Activated T-helper 17 cell treated with anti-CD3 and anti-CD28 coated beads, Interleukin-2, amount 50 U/mL, for 72 hours (primary cell): ENCODE measurements around the gene EEF1AKMT4. TPM values are rescaled to one million over a fixed set of nuclear protein-coding genes. Genes with fewer than 3 reads are reported as not detected.
"Not testable (repeated sequence)": the region's sequence is repeated elsewhere in the genome, so short reads cannot be mapped to it uniquely, and the experiment has no call there.

Experiments used
- ATAC-seq: fragments of 150-1000 bp; cut with Tn5 transposase; replicated peaks from 2 replicates; pipeline ENCODE4 v1.10.0; 2021; ENCODE audit warnings: mild to moderate bottlenecking, moderate library complexity
- H3K27ac Mint-ChIP-seq: one replicate; pipeline ENCODE4 v1.8.0; 2022; ENCODE audit warnings: mixed read lengths
- H3K27me3 Mint-ChIP-seq: one replicate; pipeline ENCODE4 v1.8.0; 2022; ENCODE audit warnings: mixed read lengths
- H3K36me3 Mint-ChIP-seq: one replicate; pipeline ENCODE4 v1.8.0; 2022; ENCODE audit warnings: low read depth, mild to moderate bottlenecking, mixed read lengths
- H3K4me1 Mint-ChIP-seq: one replicate; pipeline ENCODE4 v1.8.0; 2022; ENCODE audit warnings: mixed read lengths
- H3K4me3 Mint-ChIP-seq: one replicate; pipeline ENCODE4 v1.8.0; 2022; ENCODE audit warnings: mild to moderate bottlenecking, mixed read lengths
- H3K9me3 Mint-ChIP-seq: one replicate; pipeline ENCODE4 v1.8.0; 2022; ENCODE audit warnings: mixed read lengths
- total RNA-seq, 2 donors: library from RNA; stranded (reverse); gene quantifications; one replicate each; pipeline ENCODE4 v1.2.3, GENCODE V29; 2022

EEF1AKMT4 gene
- total RNA-seq, 2 donors from 2014 or later, result 8.0 to 13.6 TPM

DNA sequence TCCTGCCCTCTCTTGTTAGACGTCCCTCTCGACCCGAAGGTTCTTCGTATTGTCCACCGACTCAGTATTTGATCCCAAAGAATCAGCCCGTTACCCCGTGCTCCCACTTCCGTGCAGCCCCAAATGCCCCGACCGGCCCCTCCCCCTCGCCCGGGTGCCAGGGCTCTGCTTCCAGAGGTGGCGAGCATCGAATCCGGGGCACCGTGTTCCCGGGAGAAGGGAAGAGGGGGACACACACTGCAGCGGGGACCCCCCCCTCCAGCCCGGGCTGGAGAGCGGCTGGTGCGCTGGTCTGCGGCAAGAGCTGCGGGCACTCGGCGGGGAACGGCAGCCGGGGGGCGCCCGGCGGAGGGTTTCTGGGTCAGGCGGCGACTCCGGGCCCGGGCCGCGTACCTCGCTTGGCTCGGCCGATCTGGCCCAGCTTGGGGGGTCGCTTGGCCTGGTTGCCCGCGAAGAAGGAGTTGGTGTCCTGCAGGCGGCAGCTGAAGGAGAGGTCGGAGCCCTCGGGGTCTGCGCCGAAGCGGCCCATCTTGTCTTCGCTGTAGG is 11.3 kb downstream of the EEF1AKMT4 start:
- Mint-ChIP-seq H3K9me3 (no peaks in the 10 kb centered on the region), H3K27me3 (peaks cover 13% of the 10 kb centered on the region), H3K4me1 (peaks cover 15% of the 10 kb centered on the region), H3K36me3 (peaks cover 21% of the 10 kb centered on the region), H3K27ac (peak overlapping the region; percentile 42), H3K4me3 (peak overlapping the region; percentile 98)
- ATAC-seq, result no peak

DNA sequence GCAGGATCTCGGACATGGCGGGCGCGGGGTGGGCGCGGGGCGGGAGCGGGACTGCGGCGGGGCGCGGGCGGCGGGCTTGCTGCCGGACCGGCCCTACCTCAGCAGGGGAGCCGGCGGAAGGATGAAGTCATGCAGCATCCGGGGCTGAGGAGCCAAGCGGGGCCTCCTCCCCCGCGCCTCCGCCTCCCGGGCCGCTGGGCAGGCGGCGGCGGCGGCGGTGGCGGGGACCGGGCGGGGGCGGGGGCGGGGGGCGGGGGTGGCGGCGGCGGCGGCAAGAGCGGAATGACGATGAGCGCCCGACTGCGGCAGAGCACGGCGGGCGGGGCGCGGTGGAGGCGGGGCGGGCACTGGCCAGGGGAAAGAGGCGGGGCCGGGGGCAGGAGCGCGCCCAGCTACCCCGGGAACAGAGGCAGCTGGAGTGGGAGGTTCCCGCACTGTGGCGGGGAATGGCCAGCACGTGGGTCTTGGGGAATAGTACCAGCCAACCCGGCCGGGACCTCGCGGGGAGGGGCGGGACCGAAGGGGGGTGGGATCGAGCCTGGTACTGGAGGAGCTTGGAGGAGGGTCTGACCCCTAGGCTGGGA is 11.9 kb downstream of the EEF1AKMT4 start, which contains the start of gene CAMK2N2:
CAMK2N2 (minus strand) TSS at position 284 of the 584 bp plus-strand sequence; CDS start at position 16, 268 bp downstream.
- peak within 1 kb of the TSS; percentile 85 for H3K27ac Mint-ChIP-seq
- H3K27me3 Mint-ChIP-seq, result peaks cover 13% of the 10 kb centered on the region
- H3K4me3 Mint-ChIP-seq, result peak within 1 kb of the TSS; percentile 98
- peaks cover 18% of the 10 kb centered on the region for H3K36me3 Mint-ChIP-seq
- peaks cover 14% of the 10 kb centered on the region for H3K4me1 Mint-ChIP-seq
- H3K9me3 Mint-ChIP-seq, result no peaks in the 10 kb centered on the region
- ATAC-seq, result peak; percentile 74

DNA sequence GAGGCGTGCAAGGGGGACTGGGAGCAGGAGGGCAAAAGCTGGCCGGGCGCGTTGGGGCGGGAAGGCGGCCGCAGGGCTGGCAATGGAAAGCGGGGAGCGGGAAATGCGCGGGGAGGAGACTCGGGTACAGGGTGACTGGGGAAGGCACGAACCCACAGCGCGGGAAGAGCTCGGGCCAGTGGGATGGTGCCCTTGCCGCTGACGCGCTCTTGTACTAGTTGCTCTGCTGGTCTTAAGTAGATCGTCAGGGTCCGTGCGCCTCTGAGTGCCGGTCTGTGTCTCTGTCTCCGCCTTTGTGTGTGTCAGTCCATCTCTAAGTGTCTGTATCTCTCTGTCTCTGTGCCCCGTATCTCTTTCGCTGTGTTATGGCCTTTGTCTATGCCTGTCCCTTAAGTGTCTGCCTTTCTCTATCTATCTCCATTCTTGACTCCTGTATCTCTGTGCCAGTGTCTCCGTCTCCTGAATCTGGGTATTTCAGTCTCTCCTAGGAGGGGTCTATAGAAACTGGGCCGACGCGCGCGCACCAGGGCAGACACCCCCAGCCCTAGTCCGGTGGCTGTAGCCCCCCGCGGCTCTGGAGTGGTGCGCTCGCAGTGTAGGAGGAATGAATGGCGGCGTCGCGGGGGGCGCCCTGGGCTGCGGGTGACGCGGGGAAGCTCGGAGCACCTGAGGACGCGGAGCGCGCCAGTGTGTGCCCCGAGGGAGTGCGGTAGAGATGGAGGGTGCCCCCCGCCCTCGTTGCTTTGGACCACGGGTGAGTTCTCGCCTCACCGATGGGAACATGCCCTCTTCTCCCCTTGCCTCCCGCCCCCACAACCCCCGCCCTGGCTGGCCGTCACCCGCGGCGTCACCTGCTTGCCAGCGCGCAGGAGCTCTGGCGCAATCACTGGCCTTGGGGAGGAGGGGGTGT is 12.6 kb downstream of the EEF1AKMT4 start:
- Mint-ChIP-seq H3K27ac (peak overlapping the region; percentile 85), H3K9me3 (no peaks in the 10 kb centered on the region), H3K27me3 (peaks cover 15% of the 10 kb centered on the region)

DNA sequence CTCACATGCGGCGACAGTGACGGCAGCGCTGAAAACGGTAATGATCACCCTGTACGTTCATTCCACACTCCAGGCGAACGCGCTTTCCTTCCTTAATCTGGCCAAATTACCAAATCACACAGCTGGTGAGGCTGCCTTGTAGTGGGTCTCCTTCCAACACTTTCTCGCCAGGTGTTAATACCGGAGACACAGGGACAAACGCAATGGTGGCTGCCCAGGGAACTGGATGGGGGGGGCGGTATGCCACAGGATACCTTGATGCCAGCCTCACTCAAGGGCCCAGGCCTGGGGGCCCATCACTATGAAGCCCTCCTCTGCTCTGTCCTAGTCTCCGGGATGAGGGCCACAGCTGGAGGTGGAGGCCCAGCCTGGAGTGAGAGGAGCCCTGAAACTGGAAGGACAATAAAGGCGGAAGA is 13.3 kb downstream of the EEF1AKMT4 start:
- peaks cover 21% of the 10 kb centered on the region for H3K27me3 Mint-ChIP-seq
- H3K4me1 Mint-ChIP-seq, result peaks cover 14% of the 10 kb centered on the region
- peak overlapping the region; percentile 85 for H3K27ac Mint-ChIP-seq
- peak overlapping the region; percentile 98 for H3K4me3 Mint-ChIP-seq
- ATAC-seq, result no peak
- no peaks in the 10 kb centered on the region for H3K9me3 Mint-ChIP-seq
- peaks cover 18% of the 10 kb centered on the region for H3K36me3 Mint-ChIP-seq

More for the DNA sequence above, 12.6 kb downstream of the EEF1AKMT4 start:
- peak overlapping the region; percentile 98 for H3K4me3 Mint-ChIP-seq
- H3K36me3 Mint-ChIP-seq, result peaks cover 18% of the 10 kb centered on the region
- peak; percentile 57 for ATAC-seq
- peaks cover 14% of the 10 kb centered on the region for H3K4me1 Mint-ChIP-seq

DNA sequence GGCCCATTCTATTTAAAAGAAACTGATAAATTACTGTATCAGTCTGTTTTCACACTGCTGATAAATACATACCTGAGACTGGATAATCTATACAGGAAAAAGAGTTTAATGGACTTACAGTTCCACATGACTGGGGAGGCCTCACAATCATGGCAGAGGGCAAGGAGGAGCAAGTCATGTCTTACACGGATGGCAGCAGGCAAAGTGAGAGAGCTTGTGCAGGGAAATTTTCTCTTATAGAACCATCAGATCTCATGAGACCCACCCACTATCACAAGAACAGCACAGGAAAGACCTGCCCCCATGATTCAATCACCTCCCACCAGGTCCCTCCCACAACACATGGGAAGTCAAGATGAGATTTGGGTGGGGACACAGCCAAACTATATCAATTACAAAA is 17.8 kb downstream of the EEF1AKMT4 start:
- H3K9me3 Mint-ChIP-seq, H3K4me3 Mint-ChIP-seq, H3K27ac Mint-ChIP-seq, H3K36me3 Mint-ChIP-seq, ATAC-seq, H3K4me1 Mint-ChIP-seq: not testable (repeated sequence)
- peaks cover 16% of the 10 kb centered on the region for H3K27me3 Mint-ChIP-seq

DNA sequence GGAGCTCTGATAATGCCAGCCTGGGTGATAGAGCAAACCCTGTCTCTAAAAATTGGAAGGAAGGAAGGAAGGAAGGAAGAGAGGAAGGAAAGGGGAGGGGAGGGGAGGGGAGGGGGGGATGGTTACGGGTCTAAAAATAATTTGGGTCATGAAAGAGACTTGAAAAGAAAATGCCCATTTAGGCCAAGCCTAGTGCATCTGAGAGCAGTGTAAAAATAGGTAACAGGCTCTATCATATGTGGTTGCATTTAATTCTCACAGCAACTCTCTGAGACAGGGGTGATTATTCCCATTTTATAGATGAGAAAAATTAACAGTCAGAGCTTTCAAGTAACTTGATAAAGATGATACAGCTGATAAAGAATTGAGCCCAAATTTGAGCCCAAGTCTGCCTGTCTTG is 22.8 kb downstream of the EEF1AKMT4 start:
- no peak for ATAC-seq
- Mint-ChIP-seq H3K9me3 (no peaks in the 10 kb centered on the region), H3K4me1 (peaks cover 6% of the 10 kb centered on the region), H3K36me3 (no peaks in the 10 kb centered on the region), H3K27ac (no peak overlapping the region), H3K27me3 (peaks cover 32% of the 10 kb centered on the region), H3K4me3 (no peak overlapping the region)

DNA sequence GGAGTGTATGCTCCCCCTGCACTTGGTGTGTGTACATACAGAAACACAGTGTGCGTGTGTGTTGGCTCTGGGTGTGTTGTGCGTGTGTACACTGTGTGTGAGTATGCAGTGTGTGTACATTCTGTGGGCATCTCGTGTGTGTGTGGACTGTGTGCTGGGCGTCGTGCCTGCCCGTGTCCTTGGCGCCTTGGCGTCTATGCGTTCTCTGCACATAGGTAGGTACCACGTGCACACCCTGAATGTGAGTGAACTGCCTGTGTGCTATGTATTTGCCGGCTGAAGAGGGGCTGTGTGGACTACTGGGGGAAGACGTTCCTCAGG is 25.9 kb downstream of the EEF1AKMT4 start:
- H3K9me3 Mint-ChIP-seq, result no peaks in the 10 kb centered on the region
- H3K4me1 Mint-ChIP-seq, result peaks cover 6% of the 10 kb centered on the region
- no peak for ATAC-seq
- H3K36me3 Mint-ChIP-seq, result no peaks in the 10 kb centered on the region
- no peak overlapping the region for H3K4me3 Mint-ChIP-seq
- peaks cover 34% of the 10 kb centered on the region for H3K27me3 Mint-ChIP-seq
- no peak overlapping the region for H3K27ac Mint-ChIP-seq

DNA sequence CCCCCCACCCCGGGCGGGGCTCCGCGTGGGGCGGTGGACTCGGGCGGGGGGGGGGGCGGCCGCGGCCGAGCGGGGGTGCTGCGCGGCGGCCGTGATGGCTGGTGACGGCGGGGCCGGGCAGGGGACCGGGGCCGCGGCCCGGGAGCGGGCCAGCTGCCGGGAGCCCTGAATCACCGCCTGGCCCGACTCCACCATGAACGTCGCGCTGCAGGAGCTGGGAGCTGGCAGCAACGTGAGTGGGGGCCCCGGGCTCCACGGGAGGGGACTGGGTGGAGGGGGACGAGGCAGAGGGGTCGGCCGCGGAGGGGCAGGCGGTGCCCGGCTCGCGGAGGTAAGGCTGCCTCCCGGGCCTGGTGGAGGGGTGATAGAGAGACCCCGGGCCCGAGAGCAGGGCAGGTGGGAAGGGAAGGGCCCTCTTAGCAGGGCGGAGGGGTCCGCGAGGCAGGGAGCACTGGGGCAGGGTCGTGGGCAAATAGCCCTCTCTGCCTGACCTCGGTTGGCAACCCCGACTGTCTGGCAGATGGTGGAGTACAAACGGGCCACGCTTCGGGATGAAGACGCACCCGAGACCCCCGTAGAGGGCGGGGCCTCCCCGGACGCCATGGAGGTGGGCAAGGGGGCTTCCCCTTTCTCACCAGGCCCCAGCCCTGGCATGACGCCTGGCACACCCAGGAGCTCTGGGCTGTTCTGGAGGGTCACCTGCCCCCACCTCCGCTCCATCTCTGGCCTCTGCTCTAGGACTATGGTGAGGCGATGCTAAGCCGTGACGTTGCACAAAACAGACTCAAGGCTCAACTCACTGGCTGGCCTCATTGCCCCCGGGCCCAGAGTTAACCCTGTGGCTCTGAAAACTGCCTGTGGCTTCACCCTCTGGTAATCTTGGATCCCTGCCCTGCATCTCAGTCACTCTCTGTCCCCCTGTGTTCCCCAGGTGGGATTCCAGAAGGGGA is 26.8 kb downstream of the EEF1AKMT4 start, which contains the start of gene ECE2:
ECE2 (plus strand) TSS at position 62 of the 950 bp plus-strand sequence; CDS start at position 194, 132 bp downstream.
- Mint-ChIP-seq H3K4me1 (peaks cover 7% of the 10 kb centered on the region), H3K27me3 (peaks cover 34% of the 10 kb centered on the region), H3K27ac (no peak within 1 kb of the TSS), H3K4me3 (no peak within 1 kb of the TSS), H3K36me3 (no peaks in the 10 kb centered on the region), H3K9me3 (no peaks in the 10 kb centered on the region)
- no peak for ATAC-seq

DNA sequence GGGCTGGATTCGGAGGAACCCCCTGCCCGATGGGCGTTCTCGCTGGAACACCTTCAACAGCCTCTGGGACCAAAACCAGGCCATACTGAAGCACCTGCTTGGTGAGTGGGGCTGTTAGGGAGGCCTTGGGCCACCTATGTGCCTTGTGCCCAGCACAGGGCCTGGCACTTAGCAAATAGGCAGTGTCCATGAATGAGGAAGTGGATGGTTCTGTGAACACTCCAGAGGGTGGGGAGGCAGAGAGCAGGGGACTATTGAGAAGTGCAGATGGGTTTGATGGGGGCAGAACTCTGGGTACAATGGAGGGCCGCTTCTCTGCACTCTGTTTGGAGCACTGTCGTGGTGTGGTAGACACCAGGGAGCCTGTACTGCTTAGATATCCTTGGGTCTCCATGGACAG is 27.9 kb downstream of the EEF1AKMT4 start:
- H3K36me3 Mint-ChIP-seq, result no peaks in the 10 kb centered on the region
- ATAC-seq, result no peak
- H3K9me3 Mint-ChIP-seq, result no peaks in the 10 kb centered on the region
- H3K27me3 Mint-ChIP-seq, result peaks cover 34% of the 10 kb centered on the region
- H3K4me1 Mint-ChIP-seq, result peaks cover 9% of the 10 kb centered on the region
- no peak overlapping the region for H3K4me3 Mint-ChIP-seq
- no peak overlapping the region for H3K27ac Mint-ChIP-seq

DNA sequence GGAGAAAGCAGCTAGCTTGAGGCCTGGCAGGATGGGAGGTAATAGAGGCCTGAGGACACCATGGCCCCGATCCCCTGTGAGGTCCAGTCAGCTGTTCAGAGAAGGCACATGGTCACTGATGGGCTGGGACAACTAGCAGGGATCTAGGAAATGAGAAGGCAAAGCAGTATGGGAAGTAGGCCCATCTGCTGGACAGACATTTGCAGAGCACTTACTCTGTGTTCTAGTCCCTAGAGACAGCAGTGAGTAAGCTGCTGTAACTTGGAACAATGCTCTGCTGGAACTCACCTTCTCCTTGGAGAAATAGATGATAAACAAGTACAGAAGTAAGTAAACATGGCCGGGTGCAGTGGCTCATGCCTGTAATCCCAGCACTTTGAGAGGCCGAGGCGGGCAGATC is 33.5 kb downstream of the EEF1AKMT4 start:
- no peak overlapping the region for H3K4me3 Mint-ChIP-seq

DNA sequence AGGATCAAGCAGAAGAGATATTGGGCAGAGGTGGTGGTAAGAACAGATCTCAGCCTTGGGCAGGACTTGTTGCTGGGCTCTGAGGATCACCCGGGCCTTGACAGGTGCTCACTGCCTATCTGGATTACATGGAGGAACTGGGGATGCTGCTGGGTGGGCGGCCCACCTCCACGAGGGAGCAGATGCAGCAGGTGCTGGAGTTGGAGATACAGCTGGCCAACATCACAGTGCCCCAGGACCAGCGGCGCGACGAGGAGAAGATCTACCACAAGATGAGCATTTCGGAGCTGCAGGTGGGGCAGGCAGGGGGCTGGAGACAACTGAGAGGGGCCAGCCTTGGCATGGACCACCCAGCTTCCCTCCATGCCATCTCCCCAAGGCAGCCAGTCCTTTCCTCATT is 34.2 kb downstream of the EEF1AKMT4 start:
- no peak for ATAC-seq
- H3K4me1 Mint-ChIP-seq, result peaks cover 3% of the 10 kb centered on the region

More for the DNA sequence above, 33.5 kb downstream of the EEF1AKMT4 start:
- Mint-ChIP-seq H3K27me3 (peaks cover 16% of the 10 kb centered on the region), H3K27ac (no peak overlapping the region), H3K4me1 (peaks cover 3% of the 10 kb centered on the region), H3K9me3 (no peaks in the 10 kb centered on the region), H3K36me3 (no peaks in the 10 kb centered on the region)
- ATAC-seq, result no peak

DNA sequence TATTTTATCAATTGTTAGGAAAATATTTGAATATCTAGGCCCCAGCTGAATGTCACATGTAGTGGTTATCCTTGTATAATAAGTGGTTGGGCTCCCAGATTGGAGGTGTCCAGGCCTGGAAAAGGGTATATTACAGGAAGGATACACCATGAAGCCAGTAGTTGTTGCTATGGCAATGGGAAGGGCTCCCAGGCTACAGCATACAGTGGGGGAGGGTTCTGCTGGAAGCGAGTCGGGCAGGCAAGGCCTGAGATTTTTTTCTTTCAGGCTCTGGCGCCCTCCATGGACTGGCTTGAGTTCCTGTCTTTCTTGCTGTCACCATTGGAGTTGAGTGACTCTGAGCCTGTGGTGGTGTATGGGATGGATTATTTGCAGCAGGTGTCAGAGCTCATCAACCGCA is 35.2 kb downstream of the EEF1AKMT4 start:
- Mint-ChIP-seq H3K27me3 (peaks cover 11% of the 10 kb centered on the region), H3K36me3 (no peaks in the 10 kb centered on the region), H3K27ac (no peak overlapping the region), H3K4me1 (peaks cover 3% of the 10 kb centered on the region), H3K9me3 (no peaks in the 10 kb centered on the region), H3K4me3 (no peak overlapping the region)
- ATAC-seq, result peak; percentile 66

More for the DNA sequence above, 34.2 kb downstream of the EEF1AKMT4 start:
- Mint-ChIP-seq H3K27me3 (peaks cover 13% of the 10 kb centered on the region), H3K4me3 (no peak overlapping the region), H3K9me3 (no peaks in the 10 kb centered on the region), H3K27ac (no peak overlapping the region), H3K36me3 (no peaks in the 10 kb centered on the region)

DNA sequence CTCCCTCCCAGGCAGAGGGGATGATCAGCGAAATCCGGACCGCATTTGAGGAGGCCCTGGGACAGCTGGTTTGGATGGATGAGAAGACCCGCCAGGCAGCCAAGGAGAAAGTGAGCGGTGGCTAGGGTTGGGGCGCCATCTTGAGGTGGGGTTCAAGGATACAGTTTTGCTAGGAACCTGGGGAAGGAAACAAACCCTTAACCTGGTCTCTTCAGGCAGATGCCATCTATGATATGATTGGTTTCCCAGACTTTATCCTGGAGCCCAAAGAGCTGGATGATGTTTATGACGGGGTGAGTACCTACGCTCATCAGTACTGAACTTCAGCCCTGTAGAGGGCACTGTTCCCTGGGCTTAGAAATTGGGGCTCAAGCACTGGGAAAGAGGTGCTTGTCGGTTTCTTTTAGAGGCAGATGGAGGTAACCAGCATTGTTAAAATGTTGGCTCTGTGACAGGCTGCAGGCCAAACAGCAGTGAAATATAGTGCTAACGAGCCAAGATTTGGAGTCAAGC is 40.0 kb downstream of the EEF1AKMT4 start:
- Mint-ChIP-seq H3K4me3 (no peak overlapping the region), H3K27me3 (peaks cover 11% of the 10 kb centered on the region), H3K36me3 (no peaks in the 10 kb centered on the region)

DNA sequence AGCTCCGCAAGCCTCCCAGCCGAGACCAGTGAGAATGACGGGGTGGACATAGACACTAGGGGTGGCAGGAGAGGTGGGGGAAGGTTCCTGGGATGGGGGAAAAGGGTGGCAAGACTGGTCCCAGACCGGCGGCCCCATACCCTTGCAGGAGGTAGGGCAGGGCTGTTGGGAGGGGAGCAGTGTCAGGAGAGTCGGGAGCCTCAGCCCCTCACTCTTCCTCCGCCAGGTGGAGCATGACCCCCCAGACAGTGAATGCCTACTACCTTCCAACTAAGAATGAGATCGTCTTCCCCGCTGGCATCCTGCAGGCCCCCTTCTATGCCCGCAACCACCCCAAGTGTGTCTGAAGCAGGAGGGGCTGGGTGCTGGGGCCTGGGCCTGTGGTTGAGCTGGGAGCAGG is 40.9 kb downstream of the EEF1AKMT4 start:
- Mint-ChIP-seq H3K27ac (no peak overlapping the region), H3K4me3 (no peak overlapping the region), H3K4me1 (no peaks in the 10 kb centered on the region), H3K27me3 (peaks cover 9% of the 10 kb centered on the region), H3K36me3 (no peaks in the 10 kb centered on the region), H3K9me3 (no peaks in the 10 kb centered on the region)
- ATAC-seq, result no peak

More for the DNA sequence above, 40.0 kb downstream of the EEF1AKMT4 start:
- no peaks in the 10 kb centered on the region for H3K4me1 Mint-ChIP-seq
- no peak overlapping the region for H3K27ac Mint-ChIP-seq
- peak; percentile 82 for ATAC-seq
- no peaks in the 10 kb centered on the region for H3K9me3 Mint-ChIP-seq
